H9 (cell line): ENCODE results near the gene CD9. TPM values are rescaled to one million over a fixed set of nuclear protein-coding genes. Genes with fewer than 3 reads are reported as not detected.

Source experiments
- DNase-seq: peaks from one replicate; pipeline ENCODE4 v3.0.0-alpha.2; 2017
- H2AFZ ChIP-seq: one replicate; pipeline ENCODE4 v1.6.1; 2013; ENCODE audit warnings: mild to moderate bottlenecking, low read length, control low read depth, moderate library complexity
- H2AK5ac ChIP-seq: 2 replicates; pipeline ENCODE4 v1.6.1; 2013; ENCODE audit warnings: low read length, control low read depth, mixed read lengths; ENCODE audit not compliant: insufficient read length
- H2BK120ac ChIP-seq: one replicate; pipeline ENCODE4 v1.6.1; 2013; ENCODE audit warnings: low read depth, mild to moderate bottlenecking, low read length, control low read depth, inconsistent platforms; ENCODE audit not compliant: poor library complexity, severe bottlenecking
- H2BK12ac ChIP-seq: 2 replicates; pipeline ENCODE4 v1.6.1; 2013; ENCODE audit warnings: low read length, control low read depth, mixed read lengths, low read depth; ENCODE audit not compliant: insufficient read length
- H2BK15ac ChIP-seq: 2 replicates; pipeline ENCODE4 v1.6.1; 2013; ENCODE audit warnings: low read depth, low read length, control low read depth
- H2BK20ac ChIP-seq: one replicate; pipeline ENCODE4 v1.6.1; 2013; ENCODE audit warnings: low read depth, mild to moderate bottlenecking, low read length, control low read depth, inconsistent platforms; ENCODE audit not compliant: poor library complexity, severe bottlenecking
- H2BK5ac ChIP-seq: 2 replicates; pipeline ENCODE4 v1.6.1; 2013; ENCODE audit warnings: low read length, control low read depth, mixed read lengths; ENCODE audit not compliant: insufficient read length
- H3K14ac ChIP-seq: 2 replicates; pipeline ENCODE4 v1.6.1; 2013; ENCODE audit warnings: low read length, control low read depth; ENCODE audit not compliant: insufficient read depth
- H3K18ac ChIP-seq: 2 replicates; pipeline ENCODE4 v1.6.1; 2013; ENCODE audit warnings: low read depth, mild to moderate bottlenecking, mixed read lengths, low read length, control low read depth; ENCODE audit not compliant: insufficient read length
- H3K23ac ChIP-seq: 2 replicates; pipeline ENCODE4 v1.6.1; 2013; ENCODE audit warnings: low read length, control low read depth, mixed read lengths, low read depth; ENCODE audit not compliant: insufficient read length
- H3K23me2 ChIP-seq: 2 replicates; pipeline ENCODE4 v1.6.1; 2013; ENCODE audit warnings: low read depth, mild to moderate bottlenecking, mixed read lengths, low read length, control low read depth; ENCODE audit not compliant: insufficient read length, poor library complexity, severe bottlenecking
- H3K27ac ChIP-seq: 2 replicates; pipeline ENCODE4 v1.5.1; 2013; ENCODE audit warnings: low read length, control low read depth, mixed read lengths, low read depth; ENCODE audit not compliant: insufficient read length
- H3K27me3 ChIP-seq: 2 replicates; pipeline ENCODE4 v1.6.1; 2013; ENCODE audit warnings: low read length, control low read depth, inconsistent platforms; ENCODE audit not compliant: insufficient read depth
- H3K4ac ChIP-seq: 2 replicates; pipeline ENCODE4 v1.6.1; 2013; ENCODE audit warnings: low read depth, mild to moderate bottlenecking, control low read depth, inconsistent platforms, low read length, moderate library complexity
- H3K4me1 ChIP-seq: 2 replicates; pipeline ENCODE4 v1.6.1; 2013; ENCODE audit warnings: low read length, control low read depth, inconsistent platforms; ENCODE audit not compliant: insufficient read depth
- H3K4me2 ChIP-seq: 2 replicates; pipeline ENCODE4 v1.6.1; 2013; ENCODE audit warnings: low read length, control low read depth, mixed read lengths; ENCODE audit not compliant: insufficient read length, insufficient read depth
- H3K56ac ChIP-seq: 2 replicates; pipeline ENCODE4 v1.6.1; 2013; ENCODE audit warnings: low read depth, mild to moderate bottlenecking, mixed read lengths, low read length, control low read depth; ENCODE audit not compliant: insufficient read length
- H3K79me1 ChIP-seq: 2 replicates; pipeline ENCODE4 v1.6.1; 2013; ENCODE audit warnings: low read depth, mild to moderate bottlenecking, moderate library complexity, low read length, control low read depth, inconsistent platforms; ENCODE audit not compliant: insufficient read depth, poor library complexity, severe bottlenecking
- H3K79me2 ChIP-seq: 2 replicates; pipeline ENCODE4 v1.6.1; 2013; ENCODE audit warnings: low read length, control low read depth, inconsistent platforms; ENCODE audit not compliant: insufficient read depth
- H3K9ac ChIP-seq: 2 replicates; pipeline ENCODE4 v1.6.1; 2013; ENCODE audit warnings: low read length, control low read depth, mixed read lengths; ENCODE audit not compliant: insufficient read length; ENCODE audit errors: extremely low read depth
- H3K9me3 ChIP-seq: one replicate; pipeline ENCODE4 v1.6.1; 2013; ENCODE audit warnings: low read depth, low read length, inconsistent platforms; ENCODE audit not compliant: control insufficient read depth
- H3T11ph ChIP-seq: one replicate; pipeline ENCODE4 v1.6.1; 2013; ENCODE audit warnings: mild to moderate bottlenecking, low read length, control low read depth, inconsistent platforms
- H4K20me1 ChIP-seq: one replicate; pipeline ENCODE4 v1.6.1; 2013; ENCODE audit not compliant: control insufficient read depth, insufficient read length, insufficient read depth
- H4K5ac ChIP-seq: 2 replicates; pipeline ENCODE4 v1.6.1; 2013; ENCODE audit warnings: low read depth, mild to moderate bottlenecking, mixed read lengths, low read length, control low read depth; ENCODE audit not compliant: insufficient read length
- H4K8ac ChIP-seq: replicated peaks from 2 replicates; pipeline ENCODE4 v1.6.1; 2013; ENCODE audit warnings: low read length, control low read depth, mixed read lengths, low read depth; ENCODE audit not compliant: insufficient read length
- H4K91ac ChIP-seq: 2 replicates; pipeline ENCODE4 v1.6.1; 2013; ENCODE audit warnings: low read depth, mild to moderate bottlenecking, moderate library complexity, mixed read lengths, low read length, control low read depth; ENCODE audit not compliant: insufficient read length
- H3K27ac Mint-ChIP-seq, 3 experiments: 2 replicates in 2 of 3; 3 replicates in 1 of 3; pipeline ENCODE4 v1.8.0; 2020 to 2021; ENCODE audit warnings: mixed read lengths in 3 of 3, mild to moderate bottlenecking in 1 of 3, moderate library complexity in 1 of 3
- H3K27me3 Mint-ChIP-seq: 2 replicates; pipeline ENCODE4 v1.8.0; 2021; ENCODE audit warnings: low read depth, mild to moderate bottlenecking, moderate library complexity, mixed read lengths
- H3K36me3 Mint-ChIP-seq, 3 experiments: 2 replicates in 2 of 3; 3 replicates in 1 of 3; pipeline ENCODE4 v1.8.0; 2020 to 2021; ENCODE audit warnings: low read depth in 3 of 3, mixed read lengths in 3 of 3; ENCODE audit not compliant: insufficient read depth in 1 of 3
- H3K4me1 Mint-ChIP-seq, 2 experiments: 2 replicates each; pipeline ENCODE4 v1.8.0; 2020; ENCODE audit warnings: mixed read lengths in 2 of 2
- H3K4me3 Mint-ChIP-seq, 2 experiments: 2 replicates in 1 of 2; 3 replicates in 1 of 2; pipeline ENCODE4 v1.8.0; 2020 to 2021; ENCODE audit warnings: mild to moderate bottlenecking in 2 of 2, mixed read lengths in 2 of 2, moderate library complexity in 1 of 2
- H3K9me3 Mint-ChIP-seq, 2 experiments: 2 replicates in 1 of 2; 3 replicates in 1 of 2; pipeline ENCODE4 v1.8.0; 2020; ENCODE audit warnings: mild to moderate bottlenecking in 2 of 2, mixed read lengths in 2 of 2, moderate library complexity in 1 of 2
- WGBS: extraction: QIAGEN DNeasy Blood & Tissue Kit; methylation state at CpG from one replicate; pipeline ENCODE4 v1.1.7; 2013; ENCODE audit warnings: missing lambda C conversion rate, low lambda C conversion rate, mixed read lengths; ENCODE audit not compliant: insufficient read length; ENCODE audit errors: extremely low coverage; 5-methylcytosine and 5-hydroxymethylcytosine counted together
- total RNA-seq: library from RNA; stranded (reverse); gene quantifications from 2 replicates; pipeline ENCODE4 v1.2.1, GENCODE V29; 2021
- TF ChIP-seq, protein P1 (sequence below): fragments of 200-600 bp; sonication (generic); conservative IDR thresholded peaks from 3 replicates; pipeline ENCODE4 v1.8.0; 2021; ENCODE audit warnings: antibody characterized with exemption, mild to moderate bottlenecking

CD9 gene
- total RNA-seq, 1 experiment from 2014 or later, result 132 TPM

DNA sequence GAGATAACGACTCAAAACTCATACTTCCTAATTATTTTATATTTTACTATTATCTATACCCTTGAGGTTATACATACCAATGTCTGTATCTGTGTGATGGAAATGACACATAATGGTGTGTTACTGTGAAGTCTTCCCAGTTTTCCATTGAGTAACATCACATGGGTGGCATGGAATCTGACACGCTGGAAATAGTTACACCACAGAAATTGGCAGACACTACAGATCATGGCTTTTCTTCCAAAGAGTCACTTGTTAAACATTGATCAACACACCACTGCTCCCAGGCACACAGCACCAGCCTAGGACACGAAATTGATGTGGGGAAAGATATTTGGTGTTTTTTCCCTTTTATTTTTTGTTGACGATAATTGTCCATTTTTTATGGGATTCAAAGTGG, 42.7 kb upstream of the CD9 start:
- Mint-ChIP-seq H3K4me3 (no peak overlapping the region), H3K9me3 (no peaks in the 10 kb centered on the region), H3K27me3 (peaks cover 7% of the 10 kb centered on the region), H3K4me1 (peaks cover 8 to 12% of the 10 kb centered on the region in 2 experiments; a peak in 3 of 4 replicates), H3K27ac (no peak overlapping the region), H3K36me3 (no peaks in the 10 kb centered on the region)
- Histone ChIP-seq H2BK12ac (no peak overlapping the region), H4K8ac (no peak overlapping the region), H3K23me2 (no peaks in the 10 kb centered on the region), H3T11ph (no peak overlapping the region), H3K79me2 (no peaks in the 10 kb centered on the region), H3K4ac (no peak overlapping the region), H3K56ac (no peak overlapping the region), H4K91ac (no peak overlapping the region), H3K27ac (no peak overlapping the region), H2AFZ (no peak overlapping the region), H3K4me1 (no peaks in the 10 kb centered on the region; the same call in 1 of the 2 replicates), H3K23ac (no peak overlapping the region), H2BK120ac (no peak overlapping the region), H3K79me1 (no peaks in the 10 kb centered on the region), H3K18ac (no peak overlapping the region), H4K20me1 (no peaks in the 10 kb centered on the region), H2BK15ac (no peak overlapping the region), H3K9me3 (no peaks in the 10 kb centered on the region), H4K5ac (no peak overlapping the region), H3K14ac (no peak overlapping the region), H2BK20ac (no peak overlapping the region), H3K27me3 (no peaks in the 10 kb centered on the region), H2BK5ac (no peak overlapping the region), H3K4me2 (no peak overlapping the region), H2AK5ac (no peak overlapping the region), H3K9ac (no peak overlapping the region)
- TF ChIP-seq, protein P1, sequence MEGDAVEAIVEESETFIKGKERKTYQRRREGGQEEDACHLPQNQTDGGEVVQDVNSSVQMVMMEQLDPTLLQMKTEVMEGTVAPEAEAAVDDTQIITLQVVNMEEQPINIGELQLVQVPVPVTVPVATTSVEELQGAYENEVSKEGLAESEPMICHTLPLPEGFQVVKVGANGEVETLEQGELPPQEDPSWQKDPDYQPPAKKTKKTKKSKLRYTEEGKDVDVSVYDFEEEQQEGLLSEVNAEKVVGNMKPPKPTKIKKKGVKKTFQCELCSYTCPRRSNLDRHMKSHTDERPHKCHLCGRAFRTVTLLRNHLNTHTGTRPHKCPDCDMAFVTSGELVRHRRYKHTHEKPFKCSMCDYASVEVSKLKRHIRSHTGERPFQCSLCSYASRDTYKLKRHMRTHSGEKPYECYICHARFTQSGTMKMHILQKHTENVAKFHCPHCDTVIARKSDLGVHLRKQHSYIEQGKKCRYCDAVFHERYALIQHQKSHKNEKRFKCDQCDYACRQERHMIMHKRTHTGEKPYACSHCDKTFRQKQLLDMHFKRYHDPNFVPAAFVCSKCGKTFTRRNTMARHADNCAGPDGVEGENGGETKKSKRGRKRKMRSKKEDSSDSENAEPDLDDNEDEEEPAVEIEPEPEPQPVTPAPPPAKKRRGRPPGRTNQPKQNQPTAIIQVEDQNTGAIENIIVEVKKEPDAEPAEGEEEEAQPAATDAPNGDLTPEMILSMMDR, result no peak
- DNase-seq, result no peak
- 100% methylated on average over 1 of the region's 4 CpGs for WGBS
